HCT116 (cell line): ENCODE data around the gene SHC4. TPM values are rescaled to one million over a fixed set of nuclear protein-coding genes. Genes with fewer than 3 reads are reported as not detected.

Experiments
- ATAC-seq: fragments of 200-7000 bp; cut with Tn5 transposase; 2 replicates; pipeline ENCODE4 v1.9.1; 2020; ENCODE audit warnings: mild to moderate bottlenecking, moderate library complexity
- BruUV-seq: library from RNA; stranded (reverse); fragments of 400-500 nt; replicated peaks from 2 replicates; lab custom pipeline; 2021; lab: Mats Ljungman, UMichigan
- CTCF ChIA-PET: fragments of 300-600 bp; sonication (Branson Sonifier 250); formaldehyde crosslinking; loops from one replicate; lab custom pipeline; 2021; ENCODE audit warnings: antibody characterized with exemption; lab: Charles Lee
- POLR2A ChIA-PET: fragments of 300-600, 350-600 bp; sonication (Branson Sonifier 250); formaldehyde crosslinking; loops from one replicate; lab custom pipeline; 2021; ENCODE audit warnings: antibody characterized with exemption; lab: Charles Lee
- RAD21 ChIA-PET, 2 experiments: fragments of 300-600 bp; sonication (Branson Sonifier 250); formaldehyde crosslinking; loops; one replicate each; lab custom pipeline; 2023; ENCODE audit warnings: low total read pairs in 2 of 2; ENCODE audit not compliant: uncharacterized antibody in 2 of 2, unreplicated experiment in 2 of 2, low non-redundant PET in 1 of 2; lab: Charles Lee
- DNase-seq: peaks from one replicate; pipeline ENCODE4 v3.0.0-alpha.2; 2010; ENCODE audit warnings: low read depth, low spot score
- H2AFZ ChIP-seq: fragments of 200-600 bp; shearing (Covaris generic), sonication (generic); 2 replicates; pipeline ENCODE4 v1.6.1; 2017; ENCODE audit warnings: low read depth, mixed run types, mixed read lengths, antibody characterized with exemption, low read length; ENCODE audit not compliant: poor library complexity, severe bottlenecking
- H3K27ac ChIP-seq: 2 replicates; pipeline ENCODE4 v1.5.1; 2012; ENCODE audit warnings: low read depth, low read length
- H3K27me3 ChIP-seq: fragments of 200-600 bp; sonication (generic); 2 replicates; pipeline ENCODE4 v1.6.1; 2016; ENCODE audit warnings: mixed run types, low read length, mixed read lengths; ENCODE audit not compliant: insufficient read depth
- H3K36me3 ChIP-seq, 2 experiments: fragments of 200-500 bp in 1 of 2; fragments of 200-600 bp in 1 of 2; sonication (Bioruptor generic) in 1 of 2; sonication (generic) in 1 of 2; 2 replicates each; pipeline versions ENCODE4 v1.5.1 to v1.6.1; 2014 to 2016; ENCODE audit warnings: low read length in 2 of 2, inconsistent platforms in 1 of 2, mixed read lengths in 1 of 2, mixed run types in 1 of 2; ENCODE audit not compliant: insufficient read depth in 2 of 2, control insufficient read depth in 1 of 2
- H3K4me1 ChIP-seq, 2 experiments: fragments of 200-600 bp in 1 of 2; sonication (generic) in 1 of 2; 2 replicates each; pipeline versions ENCODE4 v1.5.1 to v1.6.1; 2012 to 2017; ENCODE audit warnings: low read length in 2 of 2, inconsistent platforms in 1 of 2, mild to moderate bottlenecking in 1 of 2, mixed read lengths in 1 of 2, mixed run types in 1 of 2, moderate library complexity in 1 of 2; ENCODE audit not compliant: insufficient read depth in 2 of 2, control insufficient read depth in 1 of 2
- H3K4me2 ChIP-seq: fragments of 200-600 bp; sonication (generic); 2 replicates; pipeline ENCODE4 v1.6.1; 2017; ENCODE audit warnings: mixed run types, low read length, mixed read lengths
- H3K4me3 ChIP-seq, 2 experiments: fragments of 200-600 bp in 1 of 2; sonication (generic) in 1 of 2; replicated peaks in 1 of 2; 2 replicates each; pipeline ENCODE4 v1.5.1; 2011 to 2016; ENCODE audit warnings: low read length in 2 of 2, control low read depth in 1 of 2, low read depth in 1 of 2, mild to moderate bottlenecking in 1 of 2, mixed read lengths in 1 of 2, mixed run types in 1 of 2
- H3K79me2 ChIP-seq: fragments of 200-600 bp; sonication (generic); 2 replicates; pipeline ENCODE4 v1.6.1; 2017; ENCODE audit warnings: mild to moderate bottlenecking, mixed run types, low read length, moderate library complexity, mixed read lengths; ENCODE audit not compliant: insufficient read depth
- H3K9ac ChIP-seq: fragments of 200-600 bp; sonication (generic); 2 replicates; pipeline ENCODE4 v1.6.1; 2016; ENCODE audit warnings: low read length, mixed read lengths
- H3K9me2 ChIP-seq: fragments of 200-600 bp; sonication (generic), shearing (Covaris generic); 2 replicates; pipeline ENCODE4 v1.6.1; 2017; ENCODE audit warnings: mixed run types, mild to moderate bottlenecking, moderate library complexity; ENCODE audit not compliant: insufficient read depth
- H3K9me3 ChIP-seq, 2 experiments: fragments of 200-500 bp in 1 of 2; fragments of 200-600 bp in 1 of 2; sonication (Bioruptor generic) in 1 of 2; sonication (generic) in 1 of 2; 2 replicates each; pipeline ENCODE4 v1.6.1; 2014 to 2017; ENCODE audit warnings: low read length in 2 of 2, mixed read lengths in 2 of 2, inconsistent platforms in 1 of 2, low read depth in 1 of 2, mild to moderate bottlenecking in 1 of 2, mixed run types in 1 of 2, moderate library complexity in 1 of 2; ENCODE audit not compliant: control insufficient read depth in 1 of 2, insufficient read depth in 1 of 2
- H4K20me1 ChIP-seq: fragments of 200-600 bp; sonication (generic), shearing (Covaris generic); 2 replicates; pipeline ENCODE4 v1.6.1; 2017; ENCODE audit warnings: mixed run types, mild to moderate bottlenecking, moderate library complexity; ENCODE audit not compliant: insufficient read depth
- ATF3 ChIP-seq: IDR thresholded peaks from 2 replicates; pipeline ENCODE4 v1.6.1; 2012
- CTCF ChIP-seq, 3 experiments: fragments of 200-600 bp in 1 of 3; sonication (generic) in 1 of 3; IDR thresholded peaks in 2 of 3; conservative IDR thresholded peaks in 1 of 3; 2 replicates each; pipeline ENCODE4 v1.5.1; 2012 to 2017; ENCODE audit warnings: low read depth in 2 of 3, low read length in 2 of 3, antibody characterized with exemption in 1 of 3, borderline replicate concordance in 1 of 3, control low read depth in 1 of 3, mild to moderate bottlenecking in 1 of 3, mixed read lengths in 1 of 3, mixed run types in 1 of 3, moderate library complexity in 1 of 3; ENCODE audit not compliant: insufficient read depth in 1 of 3
- EGR1 ChIP-seq: IDR thresholded peaks from 2 replicates; pipeline ENCODE4 v1.6.1; 2012; ENCODE audit warnings: low read depth
- EZH2 ChIP-seq: fragments of 200-600 bp; sonication (generic); IDR thresholded peaks from 2 replicates; pipeline ENCODE4 v1.6.1; 2017; ENCODE audit warnings: antibody characterized with exemption, mixed run types
- EZH2phosphoT487 ChIP-seq: fragments of 200-600 bp; IDR thresholded peaks from 2 replicates; pipeline ENCODE4 v1.6.1; 2018; ENCODE audit warnings: antibody characterized with exemption, borderline replicate concordance
- FOSL1 ChIP-seq: IDR thresholded peaks from 2 replicates; pipeline ENCODE4 v1.6.1; 2012; ENCODE audit warnings: low read depth
- JUND ChIP-seq: IDR thresholded peaks from 2 replicates; pipeline ENCODE4 v1.6.1; 2012
- POLR2AphosphoS5 ChIP-seq: IDR thresholded peaks from 2 replicates; pipeline ENCODE4 v1.6.1; 2011; ENCODE audit warnings: mild to moderate bottlenecking, low read depth, low read length, moderate library complexity
- REST ChIP-seq: IDR thresholded peaks from 2 replicates; pipeline ENCODE4 v1.6.1; 2012; ENCODE audit warnings: low read depth
- SIN3A ChIP-seq: IDR thresholded peaks from 2 replicates; pipeline ENCODE4 v1.6.1; 2012; ENCODE audit warnings: low read depth
- SP1 ChIP-seq: IDR thresholded peaks from 2 replicates; pipeline ENCODE4 v1.6.1; 2012; ENCODE audit warnings: low read depth
- TCF7L2 ChIP-seq: IDR thresholded peaks from 2 replicates; pipeline ENCODE4 v1.7.0; 2011; ENCODE audit warnings: borderline replicate concordance, inconsistent platforms; ENCODE audit not compliant: insufficient read depth, insufficient read length; ENCODE audit errors: extremely low read depth
- YY1 ChIP-seq: IDR thresholded peaks from 2 replicates; pipeline ENCODE4 v1.6.1; 2011; ENCODE audit warnings: low read length, low read depth, moderate library complexity, mild to moderate bottlenecking; ENCODE audit not compliant: insufficient replicate concordance; ENCODE audit errors: extremely low read depth
- ZFX ChIP-seq: fragments of 450-650 bp; IDR thresholded peaks from 2 replicates; pipeline ENCODE4 v1.6.1; 2017
- ZNF274 ChIP-seq: fragments of 200-500 bp; sonication (Bioruptor generic); IDR thresholded peaks from 2 replicates; pipeline ENCODE4 v1.6.1; 2014; ENCODE audit warnings: mild to moderate bottlenecking, low read depth, low read length, inconsistent platforms
- intact Hi-C: fragments of 100-400 bp; cut with micrococcal nuclease; formaldehyde crosslinking; loops from 2 replicates; pipeline ENCODE4 v1.10.0; 2022
- total RNA-seq: library from RNA; stranded (reverse); gene quantifications from one replicate; pipeline ENCODE4 v1.2.1, GENCODE V29; 2021; ENCODE audit not compliant: unreplicated experiment

SHC4 gene
- total RNA-seq, 1 experiment from 2014 or later: 0.44 TPM

GRCh38 chr15:48875241-48875960 is 88.3 kb downstream of the SHC4 start:
- ChIA-PET RAD21 (no interaction called here), POLR2A (no interaction called here), CTCF (no interaction called here)
- no peaks in the 10 kb centered on the region for H3K27me3 ChIP-seq
- H3K27ac ChIP-seq: no peak overlapping the region
- peaks cover 3 to 11% of the 10 kb centered on the region in 2 experiments; a peak in 2 of 4 replicates for H3K4me1 ChIP-seq
- BruUV-seq: no TSS peak
- H3K9me3 ChIP-seq: no peaks in the 10 kb centered on the region
- intact Hi-C loops: no loop called here
- H4K20me1 ChIP-seq: peaks cover 6% of the 10 kb centered on the region; the same call in 1 of the 2 replicates
- no peaks in the 10 kb centered on the region for H3K36me3 ChIP-seq
- no peak overlapping the region for H3K4me3 ChIP-seq
- ATAC-seq (no peak), DNase-seq (no peak)
- no peak overlapping the region for H3K4me2 ChIP-seq
- TF ChIP-seq ZNF274 (no peak), SIN3A (no peak), FOSL1 (no peak), SP1 (no peak), YY1 (no peak), JUND (no peak)
- H3K9me2 ChIP-seq: no peaks in the 10 kb centered on the region
- no peak overlapping the region for H2AFZ ChIP-seq
- peaks cover 17% of the 10 kb centered on the region for H3K79me2 ChIP-seq
- H3K9ac ChIP-seq: no peak overlapping the region

- no peak overlapping the region for H3K4me2 ChIP-seq
- TF ChIP-seq TCF7L2: no peak
- TF ChIP-seq ZNF274: no peak
- TF ChIP-seq EZH2: no peak
- TF ChIP-seq ZFX: no peak
- no peak for TF ChIP-seq POLR2AphosphoS5
- TF ChIP-seq EZH2phosphoT487: no peak
- no peak for TF ChIP-seq SP1
- TF ChIP-seq EGR1: no peak
- no peak for TF ChIP-seq CTCF (IDR thresholded peaks at IDR 0.05 in 2 of 3, conservative IDR thresholded peaks at IDR 0.05 in 1 of 3; ENCODE audit: borderline replicate concordance in 1 of 3, insufficient read depth in 1 of 3, low read depth in 2 of 3, low read length in 2 of 3)
- no peak for TF ChIP-seq REST
- TF ChIP-seq ATF3: no peak
- no peak overlapping the region for H3K4me3 ChIP-seq
- H3K9ac ChIP-seq: no peak overlapping the region
- CTCF ChIA-PET: no interaction called here
- no peaks in the 10 kb centered on the region for H3K79me2 ChIP-seq
- no peaks in the 10 kb centered on the region for H3K9me2 ChIP-seq
- H3K9me3 ChIP-seq: no peaks in the 10 kb centered on the region
- H4K20me1 ChIP-seq: no peaks in the 10 kb centered on the region
- H3K36me3 ChIP-seq: no peaks in the 10 kb centered on the region
- no peak overlapping the region for H2AFZ ChIP-seq
- no TSS peak for BruUV-seq
- DNase-seq (no peak), ATAC-seq (no peak)
- H3K27ac ChIP-seq: no peak overlapping the region
- intact Hi-C loops: no loop called here
- peaks cover 0 to 11% of the 10 kb centered on the region in 2 experiments; a peak in 3 of 4 replicates for H3K4me1 ChIP-seq
- RAD21 ChIA-PET: no interaction called here
- POLR2A ChIA-PET: no interaction called here
- no peaks in the 10 kb centered on the region for H3K27me3 ChIP-seq
Observed at GRCh38 chr15:48872632-48873031, 91.1 kb downstream of the SHC4 start.
